ENCODE data around the gene GALNT10. TPM values are rescaled to one million over a fixed set of nuclear protein-coding genes. Genes with fewer than 3 reads are reported as not detected.

Gene GALNT10
- total RNA-seq, 1 experiment from 2014 or later = 27.8 TPM

- no peak for TF ChIP-seq FOSL1 (IDR thresholded peaks at IDR 0.05; ENCODE audit: low read depth)
These were observed 176.6 kb downstream of the GALNT10 start (continued) for GRCh38 chr5:154367101-154367500.

GRCh38 chr5:154368041-154368800 lies 177.7 kb downstream of the GALNT10 start:
- ChIA-PET RAD21 (ENCODE audit: low non-redundant PET in 1 of 2, low total read pairs in 2 of 2, uncharacterized antibody in 2 of 2, unreplicated experiment in 2 of 2) (no interaction called here), CTCF (interaction anchor here (0.7 kb wide), 1 partner anchor 171 kb away, joined by 3 read pairs; no protein-coding TSS in a partner anchor), POLR2A (no interaction called here)
- DNase-seq (ENCODE audit: low read depth, low spot score) = peak; percentile 89
- H2AFZ ChIP-seq (ENCODE audit: low read depth, low read length, poor library complexity, severe bottlenecking) = no peak overlapping the region
- TF ChIP-seq FOSL1 (IDR thresholded peaks at IDR 0.05; ENCODE audit: low read depth) (peak; percentile 87), YY1 (IDR thresholded peaks at IDR 0.05; ENCODE audit: extremely low read depth, insufficient replicate concordance, low read depth, low read length) (peak; percentile 52), ELF1 (IDR thresholded peaks at IDR 0.05; ENCODE audit: borderline replicate concordance, low read depth) (no peak), TCF7L2 (IDR thresholded peaks at IDR 0.05; ENCODE audit: borderline replicate concordance, extremely low read depth, insufficient read depth, insufficient read length) (peak; percentile 80), RAD21 (IDR thresholded peaks at IDR 0.05; ENCODE audit: low read depth) (0 out of 2 replicates have a peak, but pooled peaks have one; percentile 24), MAX (IDR thresholded peaks at IDR 0.05) (peak; percentile 58), SIN3A (IDR thresholded peaks at IDR 0.05; ENCODE audit: low read depth) (peak; percentile 50; the same call in 1 of the 2 replicates), ZBTB33 (IDR thresholded peaks at IDR 0.05; ENCODE audit: extremely low read depth, insufficient replicate concordance, low read length) (no peak), SRF (IDR thresholded peaks at IDR 0.05; ENCODE audit: low read depth) (peak; percentile 43; the same call in 1 of the 2 replicates), POLR2A (IDR thresholded peaks at IDR 0.05; ENCODE audit: borderline replicate concordance, extremely low read depth, insufficient read depth, insufficient read length) (no peak), CBX3 (IDR thresholded peaks at IDR 0.05; ENCODE audit: low read depth) (peak; percentile 80; the same call in 1 of the 2 replicates), EZH2 (IDR thresholded peaks at IDR 0.05) (no peak), SP1 (IDR thresholded peaks at IDR 0.05; ENCODE audit: low read depth) (peak; percentile 81), CTCF (IDR thresholded peaks at IDR 0.05 in 2 of 3, conservative IDR thresholded peaks at IDR 0.05 in 1 of 3; ENCODE audit: borderline replicate concordance in 1 of 3, insufficient read depth in 1 of 3, low read depth in 2 of 3, low read length in 2 of 3) (no peak), ATF3 (IDR thresholded peaks at IDR 0.05) (peak; percentile 85), POLR2AphosphoS5 (IDR thresholded peaks at IDR 0.05; ENCODE audit: low read depth, low read length) (peak; percentile 35; the same call in 1 of the 2 replicates), CEBPB (IDR thresholded peaks at IDR 0.05; ENCODE audit: low read depth) (peak; percentile 62), JUND (IDR thresholded peaks at IDR 0.05) (peak; percentile 88)
- ATAC-seq = peak; percentile 78
- no peaks in the 10 kb centered on the region for H3K9me2 ChIP-seq (ENCODE audit: insufficient read depth)
- H4K20me1 ChIP-seq (ENCODE audit: insufficient read depth) = no peaks in the 10 kb centered on the region
- intact Hi-C loops (cut with micrococcal nuclease) = no loop called here
- H3K27ac ChIP-seq (ENCODE audit: low read depth, low read length) = peak overlapping the region; percentile 83
- H3K4me3 ChIP-seq (replicated peaks in 1 of 2; ENCODE audit: low read depth in 1 of 2, low read length in 2 of 2) = peak overlapping the region in 1 of 2 experiments; percentile 32; a peak in 2 of 4 replicates
- H3K27me3 ChIP-seq (ENCODE audit: insufficient read depth, low read length) = no peaks in the 10 kb centered on the region
- H3K36me3 ChIP-seq (ENCODE audit: control insufficient read depth in 1 of 2, insufficient read depth in 2 of 2, low read length in 2 of 2) = no peaks in the 10 kb centered on the region
- no peaks in the 10 kb centered on the region for H3K79me2 ChIP-seq (ENCODE audit: insufficient read depth, low read length)
- BruUV-seq (replicated peaks) = TSS peak; percentile 81
- no peaks in the 10 kb centered on the region for H3K9me3 ChIP-seq (ENCODE audit: control insufficient read depth in 1 of 2, insufficient read depth in 1 of 2, low read depth in 1 of 2, low read length in 2 of 2)
- H3K9ac ChIP-seq (ENCODE audit: low read length) = peak overlapping the region; percentile 43
- H3K4me2 ChIP-seq (ENCODE audit: low read length) = peak overlapping the region; percentile 68
- peaks cover 54 to 71% of the 10 kb centered on the region in 2 experiments for H3K4me1 ChIP-seq (ENCODE audit: control insufficient read depth in 1 of 2, insufficient read depth in 2 of 2, low read length in 2 of 2)

Data from HCT116 (cell line).